Prostate gland (tissue), 2 donors: Measurements from ENCODE around the gene LPP.

Source experiments
- CTCF ChIP-seq, 4 experiments: fragments of 200-600 bp in 2 of 4; fragments of 450-650 bp in 2 of 4; sonication (generic) in 2 of 4; IDR thresholded peaks; 1 replicate in 3 of 4; 2 replicates in 1 of 4; pipeline ENCODE4 v1.5.1; 2016 to 2019; ENCODE audit warnings: antibody characterized with exemption in 4 of 4, mild to moderate bottlenecking in 2 of 4, moderate library complexity in 2 of 4
- POLR2A ChIP-seq: fragments of 450-650 bp; IDR thresholded peaks from one replicate; pipeline ENCODE4 v1.6.1; 2016; ENCODE audit warnings: antibody characterized with exemption, mild to moderate bottlenecking
- POLR2AphosphoS5 ChIP-seq: sonication (generic); formaldehyde crosslinking; IDR thresholded peaks from one replicate; pipeline ENCODE4 v1.6.1; 2017; ENCODE audit warnings: antibody characterized with exemption

- TF ChIP-seq CTCF (IDR thresholded peaks at IDR 0.05) (no peak), POLR2A (no peak), POLR2AphosphoS5 (no peak)
Observed at GRCh38 chr3:188876370-188876769, 722.4 kb downstream of the LPP start.
